Activated CD4-positive, alpha-beta memory T cell treated with anti-CD3 and anti-CD28 coated beads, Interleukin-2, amount 10 ng/mL, durations not matched to agents 7 days and 5 days (primary cell): Measurements from ENCODE around the gene MFSD6. TPM values are rescaled to one million over a fixed set of nuclear protein-coding genes. Genes with fewer than 3 reads are reported as not detected.

Experiments
- CTCF ChIA-PET: fragments of 350-600 bp; sonication (Branson Sonifier 250); formaldehyde crosslinking; loops from one replicate; lab custom pipeline; 2021; ENCODE audit warnings: antibody characterized with exemption, inconsistent platforms; lab: Charles Lee
- POLR2A ChIA-PET: fragments of 350-600 bp; sonication (Branson Sonifier 250); formaldehyde crosslinking; loops from one replicate; lab custom pipeline; 2021; ENCODE audit warnings: antibody characterized with exemption; lab: Charles Lee
- DNase-seq: peaks from one replicate; pipeline ENCODE4 v3.0.0-alpha.2; 2020
- H3K27ac Mint-ChIP-seq: one replicate; pipeline ENCODE4 v1.8.0; 2021; ENCODE audit warnings: mild to moderate bottlenecking, mixed read lengths
- H3K27me3 Mint-ChIP-seq: one replicate; pipeline ENCODE4 v1.8.0; 2021; ENCODE audit warnings: mixed read lengths
- H3K36me3 Mint-ChIP-seq: one replicate; pipeline ENCODE4 v1.8.0; 2021; ENCODE audit warnings: low read depth, mixed read lengths
- H3K4me1 Mint-ChIP-seq: one replicate; pipeline ENCODE4 v1.8.0; 2021; ENCODE audit warnings: mixed read lengths
- H3K4me3 Mint-ChIP-seq: one replicate; pipeline ENCODE4 v1.8.0; 2021; ENCODE audit warnings: mild to moderate bottlenecking, mixed read lengths
- H3K9me3 Mint-ChIP-seq: one replicate; pipeline ENCODE4 v1.8.0; 2021; ENCODE audit warnings: mixed read lengths
- total RNA-seq, 2 experiments: library from RNA; stranded (reverse); gene quantifications; one replicate each; pipeline ENCODE4 v1.2.3, GENCODE V29; 2021

MFSD6 gene
- total RNA-seq, 2 experiments from 2014 or later = 36.6 to 39.0 TPM

- H3K36me3 Mint-ChIP-seq = no peaks in the 10 kb centered on the region
- no peak overlapping the region for H3K27ac Mint-ChIP-seq
- H3K9me3 Mint-ChIP-seq = no peaks in the 10 kb centered on the region
- DNase-seq = no peak
- ChIA-PET CTCF (interaction anchor here (1.2 kb wide), 1 partner anchor 9 kb away, joined by 3 read pairs; no protein-coding TSS in a partner anchor), POLR2A (no interaction called here)
- H3K4me3 Mint-ChIP-seq = no peak overlapping the region
- peaks cover 2% of the 10 kb centered on the region for H3K27me3 Mint-ChIP-seq
- no peaks in the 10 kb centered on the region for H3K4me1 Mint-ChIP-seq
Measured at GRCh38 chr2:190376591-190377245, 31.4 kb upstream of the MFSD6 start.

GRCh38 chr2:190378880-190379237 is 29.3 kb upstream of the MFSD6 start:
- Mint-ChIP-seq H3K4me1 (no peaks in the 10 kb centered on the region), H3K27me3 (peaks cover 2% of the 10 kb centered on the region), H3K36me3 (no peaks in the 10 kb centered on the region), H3K4me3 (no peak overlapping the region), H3K9me3 (no peaks in the 10 kb centered on the region), H3K27ac (no peak overlapping the region)
- DNase-seq = no peak
- POLR2A ChIA-PET = no interaction called here
- CTCF ChIA-PET = no interaction called here

- Mint-ChIP-seq H3K9me3 (no peaks in the 10 kb centered on the region), H3K27ac (no peak overlapping the region), H3K4me1 (no peaks in the 10 kb centered on the region), H3K4me3 (no peak overlapping the region), H3K27me3 (peaks cover 2% of the 10 kb centered on the region), H3K36me3 (no peaks in the 10 kb centered on the region)
- POLR2A ChIA-PET = no interaction called here
- CTCF ChIA-PET = no interaction called here
- no peak for DNase-seq
Measured at GRCh38 chr2:190379249-190379964, 28.7 kb upstream of the MFSD6 start.

GRCh38 chr2:190380962-190381412 is 27.2 kb upstream of the MFSD6 start:
- H3K27me3 Mint-ChIP-seq = peaks cover 2% of the 10 kb centered on the region
- DNase-seq = no peak
- no peaks in the 10 kb centered on the region for H3K36me3 Mint-ChIP-seq
- ChIA-PET CTCF (interaction anchor here (0.7 to 4.7 kb wide), 2 partner anchors 130 to 300 kb away, joined by 3 to 25 read pairs; no protein-coding TSS in a partner anchor), POLR2A (no interaction called here)
- no peak overlapping the region for H3K27ac Mint-ChIP-seq
- no peaks in the 10 kb centered on the region for H3K4me1 Mint-ChIP-seq
- H3K9me3 Mint-ChIP-seq = no peaks in the 10 kb centered on the region
- no peak overlapping the region for H3K4me3 Mint-ChIP-seq

- no peaks in the 10 kb centered on the region for H3K36me3 Mint-ChIP-seq
- POLR2A ChIA-PET = no interaction called here
- DNase-seq = peak; percentile 30
- no peaks in the 10 kb centered on the region for H3K9me3 Mint-ChIP-seq
- H3K27ac Mint-ChIP-seq = no peak overlapping the region
- CTCF ChIA-PET = interaction anchor here (0.6 to 4.7 kb wide), 8 partner anchors 12 to 419 kb away, joined by 3 to 25 read pairs (median 3); no protein-coding TSS in a partner anchor
- no peaks in the 10 kb centered on the region for H3K4me1 Mint-ChIP-seq
- H3K27me3 Mint-ChIP-seq = no peaks in the 10 kb centered on the region
- no peak overlapping the region for H3K4me3 Mint-ChIP-seq
Measured at GRCh38 chr2:190382851-190383250, 25.3 kb upstream of the MFSD6 start.

- no peak overlapping the region for H3K27ac Mint-ChIP-seq
- H3K27me3 Mint-ChIP-seq = peaks cover 10% of the 10 kb centered on the region
- no peaks in the 10 kb centered on the region for H3K36me3 Mint-ChIP-seq
- CTCF ChIA-PET = no interaction called here
- no peak overlapping the region for H3K4me3 Mint-ChIP-seq
- H3K4me1 Mint-ChIP-seq = no peaks in the 10 kb centered on the region
- no peak for DNase-seq
- H3K9me3 Mint-ChIP-seq = no peaks in the 10 kb centered on the region
- POLR2A ChIA-PET = no interaction called here
Measured at GRCh38 chr2:190387422-190387821, 20.7 kb upstream of the MFSD6 start.

DNA sequence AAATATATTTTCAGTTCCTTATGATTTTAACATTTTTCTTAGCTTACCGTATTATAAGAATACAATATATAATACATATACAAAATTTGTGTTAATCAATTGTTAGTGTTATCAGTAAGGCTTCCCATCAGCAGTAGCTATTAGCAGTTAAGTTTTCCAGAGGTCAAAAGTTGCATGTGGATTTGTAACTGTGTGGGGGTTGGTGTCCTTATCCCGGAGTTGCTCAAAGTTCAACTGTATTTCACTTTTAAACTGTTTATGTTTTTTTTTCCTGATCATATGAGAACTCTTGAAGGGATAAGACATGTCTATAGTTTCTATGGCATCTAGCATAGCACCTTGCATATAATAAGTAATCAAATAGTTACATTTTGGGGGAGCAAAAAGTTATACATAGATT is 11.9 kb upstream of the MFSD6 start:
- H3K4me1 Mint-ChIP-seq = no peaks in the 10 kb centered on the region
- H3K27me3 Mint-ChIP-seq = peaks cover 18% of the 10 kb centered on the region
- H3K9me3 Mint-ChIP-seq = no peaks in the 10 kb centered on the region
- H3K36me3 Mint-ChIP-seq = no peaks in the 10 kb centered on the region
- ChIA-PET POLR2A (no interaction called here), CTCF (interaction anchor here (0.6 kb wide), 1 partner anchor 470 kb away, joined by 3 read pairs; no protein-coding TSS in a partner anchor)
- H3K4me3 Mint-ChIP-seq = no peak overlapping the region
- H3K27ac Mint-ChIP-seq = no peak overlapping the region
- no peak for DNase-seq

DNA sequence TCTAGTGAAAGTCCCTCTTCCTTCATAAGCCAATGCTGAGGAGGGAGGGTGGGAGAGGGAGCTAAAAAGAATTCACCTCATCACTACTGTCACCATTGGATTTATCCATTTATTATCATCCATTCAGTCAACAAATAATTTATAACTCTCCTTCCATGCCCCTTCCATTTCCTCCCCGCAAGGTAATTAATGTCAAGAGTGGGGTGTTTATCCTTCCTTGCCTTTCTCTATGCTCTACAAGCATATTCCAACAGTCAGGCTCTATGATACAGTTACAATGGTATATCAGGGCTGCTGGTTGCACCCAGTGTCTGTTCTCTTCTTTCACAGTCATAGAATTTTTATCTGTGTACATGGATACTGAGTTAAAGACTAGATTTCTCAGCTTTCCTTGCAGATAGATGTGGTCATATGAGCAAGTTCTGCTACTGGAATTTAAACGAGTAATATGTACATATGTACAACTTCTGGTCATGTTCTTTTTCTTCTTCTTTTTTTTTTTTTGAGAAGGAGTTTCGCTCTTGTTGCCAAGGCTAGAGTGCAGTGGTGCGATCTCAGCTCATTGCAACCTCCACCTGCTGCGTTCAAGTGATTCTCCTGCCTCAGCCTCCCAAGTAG is 5.1 kb upstream of the MFSD6 start:
- CTCF ChIA-PET = no interaction called here
- Mint-ChIP-seq H3K27me3 (no peaks in the 10 kb centered on the region), H3K9me3 (no peaks in the 10 kb centered on the region), H3K36me3 (no peaks in the 10 kb centered on the region), H3K27ac (no peak overlapping the region), H3K4me3 (no peak overlapping the region), H3K4me1 (no peaks in the 10 kb centered on the region)
- DNase-seq = no peak
- POLR2A ChIA-PET = no interaction called here

DNA sequence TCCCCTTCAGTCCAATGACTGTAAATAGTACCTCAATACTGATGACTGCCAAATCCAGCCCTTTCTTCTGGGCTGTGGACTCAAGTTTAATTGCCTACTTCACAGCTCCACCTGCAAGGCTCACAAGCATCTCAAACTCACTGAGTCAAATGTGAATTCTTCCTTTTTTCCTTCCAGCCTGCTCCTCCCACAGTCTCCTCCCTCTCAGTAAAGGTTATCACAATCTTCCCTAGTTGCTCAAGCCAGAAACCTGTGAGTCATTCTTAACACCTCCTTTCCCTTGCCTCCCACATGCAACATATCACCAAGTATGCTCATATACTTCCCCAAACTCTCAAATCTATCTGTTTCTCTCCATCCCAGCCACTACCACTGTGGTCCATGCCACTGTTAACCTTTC is 3.7 kb upstream of the MFSD6 start:
- no peak for DNase-seq
- no peaks in the 10 kb centered on the region for H3K36me3 Mint-ChIP-seq
- ChIA-PET CTCF (no interaction called here), POLR2A (no interaction called here)
- no peaks in the 10 kb centered on the region for H3K9me3 Mint-ChIP-seq
- no peaks in the 10 kb centered on the region for H3K27me3 Mint-ChIP-seq
- no peak overlapping the region for H3K27ac Mint-ChIP-seq
- H3K4me1 Mint-ChIP-seq = peaks cover 5% of the 10 kb centered on the region
- H3K4me3 Mint-ChIP-seq = no peak overlapping the region

DNA sequence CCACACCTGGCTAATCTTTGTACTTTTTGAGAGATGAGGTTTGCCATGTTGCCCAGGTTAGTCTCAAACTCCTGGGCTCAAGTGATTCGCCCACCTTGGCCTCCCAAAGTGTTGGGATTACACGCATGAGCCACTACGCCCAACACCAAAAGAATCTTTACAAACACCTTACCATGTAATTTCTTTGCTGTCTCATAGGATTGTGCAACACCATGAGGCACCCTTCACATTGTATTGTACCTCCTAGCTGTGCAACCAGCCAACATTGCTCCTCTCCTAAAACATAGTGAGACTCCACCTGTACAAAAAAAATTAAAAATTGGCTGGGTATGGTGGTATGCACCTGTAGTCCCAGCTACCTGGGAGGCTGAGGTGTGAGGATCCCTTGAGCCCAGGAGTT is 3.1 kb upstream of the MFSD6 start:
- Mint-ChIP-seq H3K27me3 (no peaks in the 10 kb centered on the region), H3K4me1 (peaks cover 11% of the 10 kb centered on the region), H3K4me3 (no peak overlapping the region), H3K27ac (no peak overlapping the region), H3K9me3 (no peaks in the 10 kb centered on the region), H3K36me3 (no peaks in the 10 kb centered on the region)
- ChIA-PET POLR2A (no interaction called here), CTCF (no interaction called here)
- no peak for DNase-seq

- Mint-ChIP-seq H3K4me3 (no peak overlapping the region), H3K27me3 (no peaks in the 10 kb centered on the region), H3K9me3 (no peaks in the 10 kb centered on the region), H3K36me3 (no peaks in the 10 kb centered on the region), H3K27ac (no peak overlapping the region), H3K4me1 (peaks cover 16% of the 10 kb centered on the region)
- CTCF ChIA-PET = interaction anchor here (1.9 kb wide), 1 partner anchor 22 kb away, joined by 5 read pairs; no protein-coding TSS in a partner anchor
- no peak for DNase-seq
- POLR2A ChIA-PET = no interaction called here
Measured at GRCh38 chr2:190405995-190406394, 2.2 kb upstream of the MFSD6 start.

- Mint-ChIP-seq H3K36me3 (peaks cover 7% of the 10 kb centered on the region), H3K4me1 (peaks cover 23% of the 10 kb centered on the region), H3K4me3 (no peak overlapping the region), H3K9me3 (no peaks in the 10 kb centered on the region), H3K27ac (peak overlapping the region; percentile 87), H3K27me3 (no peaks in the 10 kb centered on the region)
- POLR2A ChIA-PET = interaction anchor here (0.6 to 4.4 kb wide), 13 partner anchors 7 to 746 kb away, joined by 3 to 43 read pairs (median 4); partner anchors contain the start of genes ASNSD1, GLS, HIBCH and INPP1
- CTCF ChIA-PET = interaction anchor here (1.0 to 1.9 kb wide), 3 partner anchors 13 to 192 kb away, joined by 3 to 5 read pairs (median 3); no protein-coding TSS in a partner anchor
- DNase-seq = no peak
Measured at GRCh38 chr2:190406805-190407204, 1.4 kb upstream of the MFSD6 start.

GRCh38 chr2:190407246-190407661 is 901 bp upstream of the MFSD6 start:
- CTCF ChIA-PET = interaction anchor here (0.5 to 1.9 kb wide), 4 partner anchors 14 to 192 kb away, joined by 3 to 5 read pairs (median 4); no protein-coding TSS in a partner anchor
- H3K4me1 Mint-ChIP-seq = peaks cover 26% of the 10 kb centered on the region
- H3K27me3 Mint-ChIP-seq = no peaks in the 10 kb centered on the region
- DNase-seq = peak; percentile 55
- H3K27ac Mint-ChIP-seq = peak overlapping the region; percentile 87
- H3K4me3 Mint-ChIP-seq = peak overlapping the region; percentile 75
- H3K9me3 Mint-ChIP-seq = no peaks in the 10 kb centered on the region
- peaks cover 8% of the 10 kb centered on the region for H3K36me3 Mint-ChIP-seq
- POLR2A ChIA-PET = interaction anchor here (0.6 to 4.4 kb wide), 14 partner anchors 8 to 746 kb away, joined by 3 to 43 read pairs (median 4); partner anchors contain the start of genes ASNSD1, GLS, HIBCH and INPP1
